Epithelial cell of proximal tubule (primary cell): ENCODE results near the gene FAM170B. TPM values are rescaled to one million over a fixed set of nuclear protein-coding genes. Genes with fewer than 3 reads are reported as not detected.

Experiments used
- DNase-seq: peaks from one replicate; pipeline ENCODE4 v3.0.0-alpha.2; 2011; ENCODE audit warnings: low read depth
- H3K4me3 ChIP-seq: 2 replicates; pipeline ENCODE4 v1.5.1; 2011; ENCODE audit warnings: low read depth, mild to moderate bottlenecking, low read length
- CTCF ChIP-seq: conservative IDR thresholded peaks from 2 replicates; pipeline ENCODE4 v1.5.1; 2012; ENCODE audit warnings: low read depth, mild to moderate bottlenecking, low read length
- total RNA-seq: library from RNA; depleted of rRNA; stranded (reverse); fragments of >200 nt; gene quantifications from 2 replicates; pipeline ENCODE4 v1.2.3, GENCODE V29; 2015

The FAM170B gene
- total RNA-seq, 1 donor from 2014 or later = not detected

DNA sequence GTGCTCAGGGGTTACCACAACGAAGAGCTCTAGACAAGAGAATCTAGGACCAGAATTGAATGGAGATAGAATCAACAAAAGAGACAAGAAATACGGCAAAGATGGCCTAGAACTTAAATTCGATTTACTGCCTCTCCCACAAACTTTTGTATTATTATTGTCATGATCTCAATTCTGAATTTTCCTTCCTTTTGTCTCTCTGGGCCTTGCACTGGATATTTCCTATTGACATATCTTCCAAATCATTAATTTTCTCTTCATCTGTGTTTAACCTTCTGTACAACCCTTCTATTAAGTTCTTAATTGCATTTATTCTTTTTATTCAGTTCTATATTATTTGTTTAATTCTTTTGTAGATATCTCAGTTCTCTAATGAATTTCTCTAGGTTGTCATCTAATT, 46.9 kb downstream of the FAM170B start:
- no peak for DNase-seq
- no peak for TF ChIP-seq CTCF
- no peak overlapping the region for H3K4me3 ChIP-seq

DNA sequence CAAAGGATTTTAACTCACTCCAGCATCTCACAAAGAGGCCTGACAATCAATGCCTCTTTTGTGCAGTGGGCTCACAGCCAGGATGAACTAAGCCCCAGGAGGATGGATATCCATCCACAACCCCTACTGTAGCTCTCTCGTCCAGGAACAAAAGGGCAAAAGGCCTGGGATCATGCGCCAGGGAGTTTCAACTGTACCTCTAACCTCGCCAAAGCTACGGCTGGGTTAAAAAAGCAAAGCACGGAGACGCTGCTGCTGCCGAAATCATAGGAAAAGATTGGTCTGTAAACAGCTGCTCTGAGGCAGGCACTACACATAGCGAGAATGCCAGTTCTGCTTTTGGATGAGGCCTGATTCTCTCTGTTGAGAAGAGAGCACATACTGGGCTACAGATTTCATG, 50.6 kb downstream of the FAM170B start:
- no peak for TF ChIP-seq CTCF
- no peak for DNase-seq
- H3K4me3 ChIP-seq = no peak overlapping the region

- H3K4me3 ChIP-seq = no peak overlapping the region
- TF ChIP-seq CTCF = no peak
- DNase-seq = no peak
Observed at GRCh38 chr10:49082766-49083165, 51.1 kb downstream of the FAM170B start.

GRCh38 chr10:49081547-49082275, 52.1 kb downstream of the FAM170B start:
- no peak overlapping the region for H3K4me3 ChIP-seq
- TF ChIP-seq CTCF = no peak
- DNase-seq = no peak

Other genes starting within 250 kb of the FAM170B start
- gene LRRC18, start 194.2 kb downstream of the FAM170B start, total RNA-seq = not detected in 2 replicates
- gene VSTM4, start 18.5 kb downstream of the FAM170B start, total RNA-seq = 0.29 and 0.40 TPM in 2 replicates
- gene TMEM273, start 54.4 kb upstream of the FAM170B start, total RNA-seq = not detected in 2 replicates
- gene C10orf71, start 165.1 kb upstream of the FAM170B start, total RNA-seq = not detected in 2 replicates